Glutamatergic neuron (in vitro differentiated cells): ENCODE data around the gene TSC22D1. TPM values are rescaled to one million over a fixed set of nuclear protein-coding genes. Genes with fewer than 3 reads are reported as not detected.

Experiments used
- DNase-seq: peaks from one replicate; pipeline ENCODE4 v3.0.0; 2022
- H3K27ac Mint-ChIP-seq: one replicate; pipeline ENCODE4 v1.8.0; 2020; ENCODE audit warnings: mild to moderate bottlenecking, mixed read lengths, inconsistent platforms; ENCODE audit not compliant: unreplicated experiment
- H3K27me3 Mint-ChIP-seq: one replicate; pipeline ENCODE4 v1.8.0; 2020; ENCODE audit warnings: mild to moderate bottlenecking, moderate library complexity, mixed read lengths, inconsistent platforms; ENCODE audit not compliant: unreplicated experiment
- H3K36me3 Mint-ChIP-seq: one replicate; pipeline ENCODE4 v1.8.0; 2020; ENCODE audit warnings: mild to moderate bottlenecking, mixed read lengths, inconsistent platforms; ENCODE audit not compliant: unreplicated experiment
- H3K4me1 Mint-ChIP-seq: one replicate; pipeline ENCODE4 v1.8.0; 2020; ENCODE audit warnings: mild to moderate bottlenecking, low read depth, mixed read lengths, inconsistent platforms; ENCODE audit not compliant: unreplicated experiment
- H3K4me3 Mint-ChIP-seq: one replicate; pipeline ENCODE4 v1.8.0; 2020; ENCODE audit warnings: mild to moderate bottlenecking, mixed read lengths, inconsistent platforms; ENCODE audit not compliant: unreplicated experiment
- H3K9me3 Mint-ChIP-seq: one replicate; pipeline ENCODE4 v1.8.0; 2020; ENCODE audit warnings: mild to moderate bottlenecking, moderate library complexity, mixed read lengths, inconsistent platforms; ENCODE audit not compliant: unreplicated experiment
- CTCF ChIP-seq: fragments of 200-600 bp; sonication (generic); IDR thresholded peaks from one replicate; pipeline ENCODE4 v1.5.0; 2021; ENCODE audit not compliant: partially characterized antibody, unreplicated experiment
- total RNA-seq: library from RNA; stranded (reverse); fragmentation: NEBNext Ultra II Directional; extraction: Animal tissue kit (Norgen Biotek cat#: 25700); gene quantifications from one replicate; pipeline ENCODE4 v1.2.1, GENCODE V29; 2021; ENCODE audit not compliant: unreplicated experiment

The TSC22D1 gene
- total RNA-seq, 1 donor from 2014 or later: 111 TPM

- no peak for TF ChIP-seq CTCF
- H3K36me3 Mint-ChIP-seq: no peaks in the 10 kb centered on the region
- H3K27me3 Mint-ChIP-seq: peaks cover 9% of the 10 kb centered on the region
- DNase-seq: peak; percentile 98
- H3K4me3 Mint-ChIP-seq: peak overlapping the region; percentile 97
- peak overlapping the region; percentile 99 for H3K27ac Mint-ChIP-seq
- H3K9me3 Mint-ChIP-seq: peaks cover 12% of the 10 kb centered on the region
- peaks cover 48% of the 10 kb centered on the region for H3K4me1 Mint-ChIP-seq
These were observed 140.8 kb downstream of the TSC22D1 start for GRCh38 chr13:44435142-44435918.

GRCh38 chr13:44434766-44435141 lies 141.4 kb downstream of the TSC22D1 start:
- H3K27me3 Mint-ChIP-seq: peaks cover 9% of the 10 kb centered on the region
- H3K36me3 Mint-ChIP-seq: no peaks in the 10 kb centered on the region
- peak overlapping the region; percentile 88 for H3K27ac Mint-ChIP-seq
- H3K9me3 Mint-ChIP-seq: peaks cover 12% of the 10 kb centered on the region
- peak overlapping the region; percentile 97 for H3K4me3 Mint-ChIP-seq
- H3K4me1 Mint-ChIP-seq: peaks cover 48% of the 10 kb centered on the region
- no peak for TF ChIP-seq CTCF
- DNase-seq: no peak

GRCh38 chr13:44433863-44434765 lies 142.0 kb downstream of the TSC22D1 start:
- no peak for DNase-seq
- Mint-ChIP-seq H3K4me3 (peak overlapping the region; percentile 97), H3K4me1 (peaks cover 44% of the 10 kb centered on the region), H3K9me3 (peaks cover 12% of the 10 kb centered on the region), H3K27me3 (peaks cover 9% of the 10 kb centered on the region), H3K27ac (peak overlapping the region; percentile 88), H3K36me3 (no peaks in the 10 kb centered on the region)
- no peak for TF ChIP-seq CTCF

- DNase-seq: no peak
- H3K27ac Mint-ChIP-seq: no peak overlapping the region
These were observed 143.5 kb downstream of the TSC22D1 start for GRCh38 chr13:44432650-44433049.

More at GRCh38 chr13:44432650-44433049, 143.5 kb downstream of the TSC22D1 start:
- no peak overlapping the region for H3K4me3 Mint-ChIP-seq
- peaks cover 12% of the 10 kb centered on the region for H3K9me3 Mint-ChIP-seq
- peaks cover under 1% of the 10 kb centered on the region for H3K36me3 Mint-ChIP-seq
- H3K4me1 Mint-ChIP-seq: peaks cover 39% of the 10 kb centered on the region
- no peak for TF ChIP-seq CTCF
- H3K27me3 Mint-ChIP-seq: peaks cover 9% of the 10 kb centered on the region
